ENCODE results near the gene DPYSL3.

- TF ChIP-seq EZH2 (IDR thresholded peaks at IDR 0.05; ENCODE audit: insufficient read depth, poor library complexity, severe bottlenecking) (no peak), EZH2phosphoT487 (IDR thresholded peaks at IDR 0.05; ENCODE audit: insufficient read depth, low read depth) (no peak)
Measured at GRCh38 chr5:147466360-147466980, 43.4 kb downstream of the DPYSL3 start.
